HEK293T (cell line): ENCODE data around the gene OSBPL3.

Experiments
- CTCF ChIA-PET: fragments of 350-600 bp; formaldehyde crosslinking; extraction: SDS; loops from one replicate; lab custom pipeline; 2021; ENCODE audit warnings: antibody characterized with exemption, inconsistent platforms; lab: Yijun Ruan, JAX
- POLR2A ChIA-PET: fragments of 350-600 bp; formaldehyde crosslinking; extraction: SDS; loops from one replicate; lab custom pipeline; 2020; ENCODE audit warnings: antibody characterized with exemption, inconsistent platforms; lab: Yijun Ruan, JAX
- DNase-seq: peaks from one replicate; pipeline ENCODE4 v3.0.0; 2012; ENCODE audit warnings: mixed read lengths; ENCODE audit errors: extremely low spot score
- ARNT ChIP-seq: fragments of 450-650 bp; IDR thresholded peaks from 2 replicates; pipeline ENCODE4 v1.6.1; 2017; ENCODE audit warnings: mild to moderate bottlenecking
- BHLHE40 ChIP-seq: fragments of 450-650 bp; IDR thresholded peaks from 2 replicates; pipeline ENCODE4 v1.6.1; 2016; ENCODE audit warnings: mild to moderate bottlenecking, moderate library complexity, borderline replicate concordance
- CTBP1 ChIP-seq: fragments of 450-650 bp; IDR thresholded peaks from 2 replicates; pipeline ENCODE4 v1.6.1; 2016; ENCODE audit warnings: borderline replicate concordance
- ELF4 ChIP-seq: fragments of 450-650 bp; IDR thresholded peaks from 2 replicates; pipeline ENCODE4 v1.6.1; 2017; ENCODE audit warnings: antibody characterized with exemption
- FOXA1 ChIP-seq: fragments of 450-650 bp; IDR thresholded peaks from 2 replicates; pipeline ENCODE4 v1.6.1; 2016; ENCODE audit warnings: mild to moderate bottlenecking
- FOXK2 ChIP-seq: fragments of 450-650 bp; IDR thresholded peaks from 2 replicates; pipeline ENCODE4 v1.6.1; 2016; ENCODE audit warnings: mild to moderate bottlenecking
- FOXM1 ChIP-seq: fragments of 450-650 bp; IDR thresholded peaks from 2 replicates; pipeline ENCODE4 v1.6.1; 2017; ENCODE audit warnings: mild to moderate bottlenecking, borderline replicate concordance
- HDGF ChIP-seq: fragments of 450-650 bp; IDR thresholded peaks from 2 replicates; pipeline ENCODE4 v1.6.1; 2017; ENCODE audit warnings: antibody characterized with exemption, borderline replicate concordance
- L3MBTL2 ChIP-seq: fragments of 450-650 bp; conservative IDR thresholded peaks from 2 replicates; pipeline ENCODE4 v1.6.1; 2016; ENCODE audit warnings: mild to moderate bottlenecking
- LEF1 ChIP-seq: fragments of 450-650 bp; IDR thresholded peaks from 2 replicates; pipeline ENCODE4 v1.6.1; 2017; ENCODE audit warnings: mild to moderate bottlenecking, borderline replicate concordance
- NFRKB ChIP-seq: fragments of 450-650 bp; IDR thresholded peaks from 2 replicates; pipeline ENCODE4 v1.6.1; 2016; ENCODE audit warnings: mild to moderate bottlenecking, moderate library complexity
- SP1 ChIP-seq: fragments of 450-650 bp; IDR thresholded peaks from 2 replicates; pipeline ENCODE4 v1.6.1; 2017
- SUZ12 ChIP-seq: fragments of 450-650 bp; IDR thresholded peaks from 2 replicates; pipeline ENCODE4 v1.6.1; 2016; ENCODE audit warnings: mild to moderate bottlenecking
- TARDBP ChIP-seq: fragments of 450-650 bp; IDR thresholded peaks from 2 replicates; pipeline ENCODE4 v1.6.1; 2016
- ZNF384 ChIP-seq: fragments of 450-650 bp; IDR thresholded peaks from 2 replicates; pipeline ENCODE4 v1.6.1; 2016
- TF ChIP-seq, protein P1 (sequence below): fragments of 450-650 bp; IDR thresholded peaks from 2 replicates; pipeline ENCODE4 v1.6.1; 2016

The OSBPL3 gene

GRCh38 chr7:24851786-24852185, 128.2 kb downstream of the OSBPL3 start:
- no peak for DNase-seq
- ChIA-PET CTCF (interaction anchor here (0.9 kb wide), 1 partner anchor 10 kb away, joined by 3 read pairs; no protein-coding TSS in a partner anchor), POLR2A (interaction anchor here (0.8 kb wide), 1 partner anchor 11 kb away, joined by 3 read pairs; no protein-coding TSS in a partner anchor)
- TF ChIP-seq, protein P1, sequence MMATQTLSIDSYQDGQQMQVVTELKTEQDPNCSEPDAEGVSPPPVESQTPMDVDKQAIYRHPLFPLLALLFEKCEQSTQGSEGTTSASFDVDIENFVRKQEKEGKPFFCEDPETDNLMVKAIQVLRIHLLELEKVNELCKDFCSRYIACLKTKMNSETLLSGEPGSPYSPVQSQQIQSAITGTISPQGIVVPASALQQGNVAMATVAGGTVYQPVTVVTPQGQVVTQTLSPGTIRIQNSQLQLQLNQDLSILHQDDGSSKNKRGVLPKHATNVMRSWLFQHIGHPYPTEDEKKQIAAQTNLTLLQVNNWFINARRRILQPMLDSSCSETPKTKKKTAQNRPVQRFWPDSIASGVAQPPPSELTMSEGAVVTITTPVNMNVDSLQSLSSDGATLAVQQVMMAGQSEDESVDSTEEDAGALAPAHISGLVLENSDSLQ = no peak
- no peak for TF ChIP-seq L3MBTL2
- no peak for TF ChIP-seq ARNT
- TF ChIP-seq BHLHE40 = no peak
- TF ChIP-seq LEF1 = no peak
- TF ChIP-seq ELF4 = no peak
- no peak for TF ChIP-seq CTBP1
- TF ChIP-seq HDGF = no peak
- no peak for TF ChIP-seq SP1
- TF ChIP-seq FOXA1 = no peak
- no peak for TF ChIP-seq FOXK2
- TF ChIP-seq SUZ12 = no peak
- no peak for TF ChIP-seq TARDBP
- no peak for TF ChIP-seq ZNF384
- TF ChIP-seq FOXM1 = no peak
- TF ChIP-seq NFRKB = no peak

DNA sequence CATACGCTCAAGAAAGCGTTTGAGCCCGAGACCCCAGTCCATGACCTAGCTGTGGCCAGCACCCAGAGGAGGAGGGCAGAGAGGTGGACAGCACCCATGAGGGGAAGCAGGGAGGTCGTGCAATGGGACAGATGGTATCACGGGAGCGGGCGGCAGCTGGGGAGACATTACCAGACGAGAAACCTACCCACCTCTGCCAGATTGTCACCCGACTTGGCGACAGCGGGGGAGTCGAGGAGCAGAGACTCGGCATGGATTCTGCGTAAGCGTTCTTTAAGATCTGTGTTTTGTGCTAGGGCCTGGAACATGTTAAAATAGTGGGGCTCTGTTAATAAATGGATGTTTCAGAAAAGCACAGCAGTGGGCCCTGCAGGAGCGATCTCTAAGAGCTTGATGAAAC, 131.1 kb downstream of the OSBPL3 start:
- TF ChIP-seq SUZ12 (no peak), BHLHE40 (no peak), FOXM1 (no peak), CTBP1 (no peak), LEF1 (no peak)
- POLR2A ChIA-PET = no interaction called here
- CTCF ChIA-PET = no interaction called here
- DNase-seq = no peak

DNA sequence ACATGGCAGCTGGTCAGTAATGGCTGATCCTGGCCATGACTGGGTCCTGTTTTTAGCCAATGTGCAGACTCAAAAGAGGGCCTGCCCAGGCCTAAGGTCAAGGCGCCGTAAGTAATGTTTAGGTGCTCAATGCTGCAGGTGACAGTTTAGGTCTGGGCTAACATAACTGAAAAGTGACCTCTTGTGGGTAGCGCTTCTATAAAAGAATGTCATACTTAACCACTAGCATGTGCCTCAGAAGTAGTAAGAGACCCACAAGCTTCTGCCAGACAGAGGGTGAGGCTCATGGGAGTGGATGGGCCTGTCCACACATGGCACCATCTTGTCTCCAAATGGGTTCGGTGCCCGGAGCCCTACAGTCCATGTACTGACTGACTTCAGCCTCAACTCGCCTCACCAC, 132.2 kb downstream of the OSBPL3 start:
- no peak for DNase-seq
- TF ChIP-seq FOXK2 (no peak), L3MBTL2 (no peak), FOXA1 (no peak), FOXM1 (no peak), ELF4 (no peak), BHLHE40 (no peak), ARNT (no peak), SP1 (no peak), TARDBP (no peak), HDGF (no peak), ZNF384 (no peak), NFRKB (no peak), CTBP1 (no peak), SUZ12 (no peak), LEF1 (no peak)
- TF ChIP-seq, protein P1 = no peak
- ChIA-PET CTCF (no interaction called here), POLR2A (no interaction called here)

DNA sequence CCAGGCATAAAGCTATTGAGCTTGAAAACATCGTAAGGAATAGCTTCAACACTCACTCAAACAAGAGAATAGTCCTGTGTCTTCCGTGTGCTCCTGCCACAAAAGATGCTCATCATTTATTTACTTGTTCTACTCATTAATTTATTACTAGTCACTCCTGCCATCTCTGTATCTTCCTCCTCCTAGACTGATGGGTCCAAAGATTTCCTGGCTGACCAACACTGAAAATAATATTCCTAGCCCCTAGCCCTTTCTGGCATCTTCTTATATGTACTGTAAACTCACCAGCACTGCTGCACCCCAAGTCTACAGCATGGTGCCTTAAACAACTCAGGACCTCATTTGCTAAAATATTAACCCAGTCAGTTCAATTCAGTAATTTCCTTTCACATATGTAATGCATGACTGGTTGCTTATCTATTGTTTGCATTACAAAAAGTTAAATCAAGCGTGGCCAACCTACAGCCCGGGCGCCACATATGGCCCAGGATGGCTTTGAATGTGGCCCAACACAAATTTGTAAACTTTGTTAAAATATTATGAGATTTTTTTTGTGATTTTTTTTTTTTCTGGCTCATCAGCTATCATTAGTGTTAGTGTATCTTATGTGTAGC, 136.1 kb downstream of the OSBPL3 start:
- ChIA-PET POLR2A (no interaction called here), CTCF (interaction anchor here (0.6 kb wide), 1 partner anchor 168 kb away, joined by 7 read pairs; no protein-coding TSS in a partner anchor)
- no peak for TF ChIP-seq ARNT
- no peak for TF ChIP-seq SUZ12
- TF ChIP-seq CTBP1 = no peak
- no peak for TF ChIP-seq ELF4
- TF ChIP-seq TARDBP = no peak
- no peak for TF ChIP-seq ZNF384
- no peak for TF ChIP-seq LEF1
- TF ChIP-seq NFRKB = no peak
- TF ChIP-seq FOXA1 = no peak
- TF ChIP-seq L3MBTL2 = no peak
- no peak for TF ChIP-seq FOXK2
- TF ChIP-seq SP1 = no peak
- TF ChIP-seq, protein P1 = no peak
- no peak for TF ChIP-seq FOXM1
- no peak for DNase-seq

DNA sequence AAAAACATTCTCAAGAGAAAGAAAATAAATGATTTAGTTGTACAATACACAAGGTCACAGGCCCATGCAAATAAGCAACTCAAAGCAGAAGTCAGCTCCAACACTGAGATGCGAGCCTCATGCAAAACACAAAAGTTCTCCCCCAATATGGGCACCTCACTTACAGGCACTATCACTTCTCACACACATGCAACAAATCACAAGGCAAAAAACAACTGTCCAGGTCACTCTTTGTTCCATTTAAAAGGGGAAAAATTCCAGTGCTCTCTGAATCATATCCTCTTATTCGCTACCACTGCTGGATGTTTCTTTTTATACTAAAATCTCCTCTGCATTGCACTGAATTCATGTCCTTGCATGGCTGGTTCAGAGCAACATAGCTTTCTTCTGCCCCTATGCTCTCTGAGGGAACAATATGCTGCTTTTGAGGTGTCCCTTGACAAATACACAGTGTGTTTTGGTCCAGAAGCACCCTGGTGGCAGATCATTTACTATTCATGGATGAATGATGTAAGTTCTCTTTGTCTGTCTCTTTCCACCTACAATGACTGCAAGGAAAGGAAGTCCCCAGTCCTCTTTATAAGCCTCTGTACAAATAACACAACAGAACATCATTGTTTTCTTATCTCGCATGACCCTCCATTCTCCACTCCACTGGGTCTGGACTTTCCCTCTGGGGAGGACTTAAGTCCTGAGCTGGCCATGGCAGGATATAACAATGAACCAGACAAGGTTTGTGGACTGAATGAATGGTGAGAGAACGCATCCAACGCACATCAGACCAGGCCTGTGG, 137.3 kb downstream of the OSBPL3 start:
- ChIA-PET CTCF (interaction anchor here (0.7 to 0.8 kb wide), 2 partner anchors 9 to 37 kb away, joined by 3 read pairs; no protein-coding TSS in a partner anchor), POLR2A (no interaction called here)
- DNase-seq = no peak
- TF ChIP-seq, protein P1 = no peak
- no peak for TF ChIP-seq CTBP1
- TF ChIP-seq ARNT = no peak
- TF ChIP-seq L3MBTL2 = no peak
- no peak for TF ChIP-seq SUZ12
- no peak for TF ChIP-seq ELF4
- TF ChIP-seq TARDBP = no peak
- TF ChIP-seq FOXA1 = no peak
- TF ChIP-seq FOXM1 = no peak
- no peak for TF ChIP-seq FOXK2
- no peak for TF ChIP-seq BHLHE40
- no peak for TF ChIP-seq HDGF
- no peak for TF ChIP-seq NFRKB
- no peak for TF ChIP-seq LEF1
- no peak for TF ChIP-seq SP1
- TF ChIP-seq ZNF384 = no peak
